SU-DHL-6 (cell line): ENCODE data around the gene HLA-DPA1.

Experiments used
- CTCF ChIP-seq: fragments of 200-600 bp; sonication (generic); IDR thresholded peaks from one replicate; pipeline ENCODE4 v1.5.1; 2017; ENCODE audit warnings: antibody characterized with exemption, mild to moderate bottlenecking, low read length, moderate library complexity; ENCODE audit not compliant: insufficient read depth, poor library complexity, severe bottlenecking
- EZH2phosphoT487 ChIP-seq: fragments of 200-600 bp; sonication (generic), shearing (Covaris generic); conservative IDR thresholded peaks from 2 replicates; pipeline ENCODE4 v1.6.1; 2018; ENCODE audit warnings: mild to moderate bottlenecking, antibody characterized with exemption, low read length, moderate library complexity, mixed read lengths

GRCh38 chr6:33061987-33062386 lies 11.5 kb downstream of the HLA-DPA1 start:
- TF ChIP-seq CTCF (no peak), EZH2phosphoT487 (no peak)
